GM12891 (cell line): ENCODE measurements around the gene SMCHD1.

Experiments used
- POLR2A ChIP-seq: IDR thresholded peaks from 2 replicates; pipeline ENCODE4 v1.6.1; 2011; ENCODE audit warnings: low read depth, low read length, control low read depth
- POLR2AphosphoS5 ChIP-seq: IDR thresholded peaks from 2 replicates; pipeline ENCODE4 v1.6.1; 2011; ENCODE audit warnings: low read depth, low read length, control low read depth
- TAF1 ChIP-seq: IDR thresholded peaks from 2 replicates; pipeline ENCODE4 v1.6.1; 2011; ENCODE audit warnings: low read depth, low read length, control low read depth

DNA sequence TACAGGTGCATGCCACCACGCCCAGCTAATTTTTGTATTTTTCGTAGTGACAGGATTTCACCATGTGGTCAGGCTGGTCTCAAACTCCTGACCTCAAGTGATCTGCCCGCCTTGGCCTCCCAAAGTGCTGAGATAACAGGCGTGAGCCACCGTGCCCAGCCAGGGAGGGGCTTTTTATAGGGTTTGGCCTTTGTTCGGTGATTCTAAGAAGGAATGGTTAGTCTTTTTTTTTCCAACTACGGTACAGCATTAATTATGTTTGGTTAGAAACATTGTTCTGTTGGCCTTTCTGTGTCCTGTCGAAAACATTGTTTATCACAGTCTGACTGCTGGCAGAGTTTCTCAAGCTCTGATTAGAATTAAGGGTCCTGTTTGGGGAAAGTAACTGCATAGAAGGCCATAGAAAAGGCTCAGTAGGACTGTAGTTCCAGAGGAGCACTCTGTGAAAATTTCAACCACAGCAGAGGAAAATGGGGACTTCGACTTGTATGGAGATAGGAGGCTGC is 19.3 kb upstream of the SMCHD1 start:
- TF ChIP-seq POLR2AphosphoS5 (no peak), TAF1 (no peak), POLR2A (no peak)
